Daoy (cell line): Measurements from ENCODE around the gene ARL14EP. TPM values are rescaled to one million over a fixed set of nuclear protein-coding genes. Genes with fewer than 3 reads are reported as not detected.
A peak's percentile ranks its signal among the peaks of the same experiment; 100 is the strongest.

Experiments
- DNase-seq: peaks from one replicate; pipeline ENCODE4 v3.0.0-alpha.2; 2015; ENCODE audit warnings: low read depth
- total RNA-seq: library from RNA; depleted of rRNA; stranded (reverse); fragments of >200 nt; shearing (Covaris generic); gene quantifications from 2 replicates; pipeline ENCODE4 v1.2.3, GENCODE V29; 2014; rRNA removed

ARL14EP gene
- 13.0 and 17.3 TPM in 2 replicates for total RNA-seq

GRCh38 chr11:30322826-30323710, at the start of gene ARL14EP:
ARL14EP (plus strand) TSS chr11:30323104; CDS start chr11:30330949, 7,845 bp downstream.
- DNase-seq, result peak; percentile 97

- no peak for DNase-seq
These were observed 45.7 kb upstream of the ARL14EP start for GRCh38 chr11:30277176-30277575.

DNA sequence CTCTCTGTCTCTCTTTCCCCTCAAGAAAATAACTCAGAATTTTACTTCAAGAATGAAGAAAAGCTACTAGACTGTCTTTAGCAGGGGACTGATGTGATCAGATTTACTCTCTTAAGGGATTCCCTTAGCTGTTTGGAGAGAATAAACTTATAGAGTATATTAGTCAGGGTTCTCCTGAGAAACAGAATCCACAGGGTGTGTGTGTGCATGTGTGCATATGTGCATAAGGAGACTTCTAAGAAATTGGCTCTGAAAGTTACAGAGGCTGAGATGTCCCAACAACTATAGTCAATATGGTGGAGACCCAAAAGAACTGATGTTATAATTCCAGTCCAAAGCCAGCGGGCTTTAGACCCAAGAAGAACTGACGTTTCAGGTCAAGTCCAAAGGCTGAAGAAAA, 43.1 kb upstream of the ARL14EP start:
- DNase-seq, result no peak

DNA sequence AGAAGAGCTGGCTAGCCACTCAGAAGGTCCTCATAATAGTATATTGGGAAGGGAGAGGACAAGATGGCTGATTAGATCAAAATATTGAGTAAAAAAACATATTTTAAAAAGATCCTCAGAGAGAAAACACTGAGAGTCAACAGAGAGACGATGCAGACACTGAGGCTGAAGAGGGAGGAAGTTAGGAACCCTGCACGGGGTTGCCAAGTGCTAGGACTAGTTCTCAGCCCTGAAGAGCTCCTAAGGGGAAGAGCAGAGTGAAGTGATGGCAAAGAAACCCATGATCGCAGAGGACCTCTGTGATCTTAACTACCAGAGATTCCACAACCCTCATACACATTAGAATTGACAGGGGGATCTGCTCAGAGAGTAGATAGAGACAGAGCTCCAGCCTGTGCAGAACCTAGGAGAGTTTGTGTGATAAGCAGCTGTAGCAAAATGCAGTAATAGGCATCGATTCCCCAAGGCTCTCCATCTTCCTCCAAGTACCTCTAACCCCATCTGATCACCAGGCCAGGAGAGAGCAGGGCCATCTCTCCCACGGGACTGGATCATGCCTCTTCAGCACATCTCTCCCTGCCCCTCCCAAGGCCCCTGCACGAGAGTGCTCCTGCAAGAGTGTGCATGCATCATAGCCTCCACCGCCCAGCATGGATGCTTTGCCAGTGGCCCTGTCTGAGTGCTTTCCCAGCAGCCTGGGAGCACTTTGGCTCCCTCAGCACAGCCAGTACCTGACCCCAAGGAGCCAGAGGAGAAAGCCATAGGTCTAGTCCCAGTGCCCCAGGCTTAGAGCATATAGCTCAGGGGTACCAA, 41.2 kb upstream of the ARL14EP start:
- DNase-seq, result no peak

DNA sequence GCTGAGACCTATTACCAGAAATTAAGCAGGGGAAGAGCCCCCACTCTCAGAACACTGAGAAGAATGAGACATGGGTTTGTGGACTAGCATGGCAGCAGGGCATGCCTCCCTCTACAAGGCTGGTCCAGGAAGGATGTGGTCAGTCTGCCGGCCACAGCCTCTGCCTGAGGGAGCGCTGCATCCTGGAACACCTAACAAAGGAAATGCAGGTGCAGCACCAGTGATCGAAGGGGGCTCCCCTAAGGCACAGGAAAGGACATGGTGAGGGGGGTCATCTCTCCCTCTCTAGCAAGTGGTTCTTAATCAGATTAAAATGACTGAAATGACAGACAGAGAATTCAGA, 40.6 kb upstream of the ARL14EP start:
- peak; percentile 4 for DNase-seq

GRCh38 chr11:30284836-30285235, 38.1 kb upstream of the ARL14EP start:
- DNase-seq, result no peak

DNA sequence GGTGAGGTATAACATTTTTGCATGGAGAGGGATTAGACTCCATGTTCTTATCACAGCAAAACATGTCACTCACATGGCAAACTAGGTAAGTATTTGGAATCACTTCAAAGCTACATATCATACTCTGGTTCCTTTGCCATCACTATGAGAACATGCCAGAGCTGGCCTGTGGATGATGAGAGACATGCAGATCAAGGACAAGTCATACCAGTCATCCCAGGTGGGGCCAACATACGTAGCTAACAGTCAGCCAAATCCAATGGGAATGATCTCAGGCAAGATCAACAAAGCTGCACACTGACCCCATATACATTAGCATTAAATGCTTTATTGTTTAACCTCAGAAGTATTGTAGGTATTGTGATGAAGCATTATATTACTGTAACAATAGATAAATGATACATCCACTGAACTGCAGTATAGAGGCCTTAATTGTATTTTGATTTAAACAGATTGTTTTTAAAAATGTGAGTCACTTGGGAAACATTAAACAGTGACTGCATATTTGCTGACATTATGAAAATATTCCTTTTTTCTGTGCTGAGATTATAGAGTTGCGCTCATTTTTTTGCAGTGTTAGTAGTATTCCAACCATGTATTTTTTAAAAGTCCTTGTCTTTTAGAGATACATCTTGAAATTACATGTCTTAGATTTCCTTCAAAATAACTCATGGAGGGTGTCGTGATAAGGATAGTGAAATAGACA, 37.3 kb upstream of the ARL14EP start:
- no peak for DNase-seq

DNA sequence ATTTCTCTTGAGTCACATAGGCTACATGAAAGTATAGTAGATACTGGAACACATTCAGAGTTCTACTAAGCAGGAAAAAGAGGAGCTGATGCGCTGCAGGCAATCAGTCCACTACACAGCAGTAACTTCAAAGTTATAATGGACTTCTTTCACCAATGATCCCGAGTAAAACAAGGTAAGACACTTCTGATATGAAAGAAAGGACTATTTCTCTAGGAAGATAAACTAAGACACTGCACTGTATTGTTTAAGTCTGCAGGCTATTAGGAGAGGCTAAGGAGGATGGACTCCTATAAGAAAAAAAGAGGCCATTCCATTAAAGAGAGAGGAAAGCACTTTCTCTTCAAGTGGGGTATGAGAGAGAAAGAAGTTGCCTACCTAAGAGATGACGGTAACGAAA, 31.6 kb upstream of the ARL14EP start:
- no peak for DNase-seq

DNA sequence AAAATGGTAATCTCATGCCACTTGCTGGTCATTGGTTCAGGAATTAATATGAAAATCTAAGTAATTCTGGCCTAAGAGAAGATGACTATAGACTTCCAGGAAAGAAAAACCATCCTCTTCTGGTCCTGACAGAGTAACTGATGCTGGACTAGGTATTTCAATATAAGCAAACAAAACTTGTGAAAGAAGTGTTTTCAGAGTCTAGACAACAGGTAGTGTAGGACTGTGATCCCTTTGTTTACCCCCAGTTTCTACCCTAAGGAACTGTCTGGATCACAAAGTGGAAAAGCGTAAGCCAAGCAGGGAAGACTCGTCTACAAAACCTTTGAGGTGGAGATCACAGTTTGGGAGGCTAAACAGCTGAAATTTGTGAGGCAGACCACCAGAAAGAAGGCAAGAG, 30.4 kb upstream of the ARL14EP start:
- DNase-seq, result no peak

DNA sequence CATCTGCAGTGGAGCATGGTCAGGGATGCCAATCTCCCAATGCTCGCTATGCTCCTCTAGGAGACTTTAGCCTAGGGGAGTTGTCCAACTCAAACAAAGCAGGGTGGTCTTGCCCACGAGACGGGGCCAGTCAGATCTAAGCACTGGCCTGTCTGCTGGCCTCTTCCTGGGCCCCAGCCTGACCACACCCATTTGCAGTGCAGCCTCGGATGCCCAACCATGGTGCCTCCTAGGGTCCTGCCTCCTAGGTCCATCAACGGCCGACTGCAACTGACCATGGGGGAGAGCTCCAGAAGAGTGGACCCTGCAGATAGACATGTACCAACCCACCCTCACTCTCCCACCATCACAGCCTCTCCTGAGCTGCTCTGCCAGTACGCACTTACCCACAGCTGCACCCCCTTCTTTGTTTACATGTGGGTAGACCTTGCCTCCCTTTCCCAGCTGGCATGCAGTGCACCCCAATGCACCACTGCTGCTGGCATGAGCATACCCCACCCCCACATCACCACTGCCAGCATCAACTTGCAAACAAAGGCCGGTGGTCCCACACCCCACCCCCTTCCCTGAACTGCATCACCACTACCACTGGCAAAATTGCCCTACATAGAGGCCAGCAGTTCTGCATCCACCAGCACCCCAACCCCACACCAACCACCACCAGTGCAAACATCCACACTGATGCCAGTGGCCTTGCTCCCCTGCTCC, 27.6 kb upstream of the ARL14EP start:
- DNase-seq, result no peak

GRCh38 chr11:30304620-30305019, 18.3 kb upstream of the ARL14EP start:
- DNase-seq, result no peak

DNA sequence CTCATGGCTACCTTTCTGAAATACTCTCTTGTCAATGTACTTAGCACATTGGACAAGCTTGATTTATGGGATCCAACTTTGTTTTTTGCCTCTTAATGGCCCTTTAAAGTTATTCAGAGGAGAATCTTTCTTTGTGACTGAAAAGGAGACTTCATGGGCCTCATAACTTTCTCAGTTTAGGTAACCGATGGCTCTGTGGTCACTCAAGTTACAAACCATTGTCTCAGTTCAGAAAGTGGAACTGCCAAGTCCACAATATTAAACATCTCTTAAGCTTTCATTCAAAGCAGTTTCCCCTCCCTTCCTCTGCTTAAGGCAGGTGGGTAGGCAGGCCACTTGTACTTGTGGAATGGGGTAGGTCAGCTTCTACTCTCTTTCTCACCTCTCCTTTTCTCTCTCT, 12.3 kb upstream of the ARL14EP start:
- DNase-seq, result no peak

GRCh38 chr11:30311189-30311588, 11.7 kb upstream of the ARL14EP start:
- DNase-seq, result no peak

GRCh38 chr11:30312243-30312642, 10.7 kb upstream of the ARL14EP start:
- no peak for DNase-seq

- DNase-seq, result no peak
These were observed 9.3 kb upstream of the ARL14EP start for GRCh38 chr11:30313580-30313979.

GRCh38 chr11:30314625-30315024, 8.3 kb upstream of the ARL14EP start:
- DNase-seq, result no peak

DNA sequence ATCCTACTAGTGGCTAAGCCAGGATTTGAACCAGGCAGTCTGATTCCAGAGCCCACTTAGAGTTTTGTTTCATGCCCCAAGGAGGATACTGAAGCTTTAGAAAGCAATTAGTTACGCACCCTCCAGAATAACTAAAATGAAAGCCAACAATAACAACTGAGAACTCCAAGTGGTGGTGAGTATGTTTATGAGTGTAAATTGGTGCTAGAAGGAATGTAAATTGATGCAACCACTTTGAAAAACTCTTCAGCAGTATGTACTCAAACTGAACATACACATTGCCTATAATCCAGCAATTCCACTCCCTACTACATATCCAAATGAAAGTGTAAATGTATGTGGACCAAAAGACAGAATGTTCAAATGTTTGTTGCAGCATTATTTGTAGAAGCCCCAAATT, 6.7 kb upstream of the ARL14EP start:
- peak; percentile 8 for DNase-seq

- no peak for DNase-seq
These were observed 5.9 kb upstream of the ARL14EP start for GRCh38 chr11:30317030-30317429.

- no peak for DNase-seq
These were observed 1.6 kb upstream of the ARL14EP start for GRCh38 chr11:30321321-30321720.

DNA sequence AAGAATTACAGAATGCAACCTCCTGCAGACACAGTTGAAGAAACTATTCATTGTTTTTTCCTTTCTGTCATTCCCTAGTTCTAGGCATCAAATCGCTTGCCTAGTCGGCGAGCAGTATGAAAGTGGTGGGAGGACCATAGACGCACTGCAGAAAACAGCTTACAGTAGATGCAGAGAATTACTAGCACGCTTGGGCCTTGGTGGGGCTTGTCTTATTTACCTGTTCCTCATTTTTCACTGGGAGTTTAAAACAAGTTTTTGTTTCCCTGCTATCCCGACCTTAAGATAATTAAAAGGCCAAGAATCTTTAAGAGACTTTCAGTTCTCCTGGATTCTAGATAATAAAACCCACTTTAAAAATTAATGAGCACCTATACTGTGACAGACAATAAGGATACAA, 713 bp upstream of the ARL14EP start:
- no peak for DNase-seq

- DNase-seq, result no peak
These were observed 3.3 kb downstream of the ARL14EP start for GRCh38 chr11:30326114-30326778.
